ENCODE measurements around the gene GLDC.

Gene GLDC

DNA sequence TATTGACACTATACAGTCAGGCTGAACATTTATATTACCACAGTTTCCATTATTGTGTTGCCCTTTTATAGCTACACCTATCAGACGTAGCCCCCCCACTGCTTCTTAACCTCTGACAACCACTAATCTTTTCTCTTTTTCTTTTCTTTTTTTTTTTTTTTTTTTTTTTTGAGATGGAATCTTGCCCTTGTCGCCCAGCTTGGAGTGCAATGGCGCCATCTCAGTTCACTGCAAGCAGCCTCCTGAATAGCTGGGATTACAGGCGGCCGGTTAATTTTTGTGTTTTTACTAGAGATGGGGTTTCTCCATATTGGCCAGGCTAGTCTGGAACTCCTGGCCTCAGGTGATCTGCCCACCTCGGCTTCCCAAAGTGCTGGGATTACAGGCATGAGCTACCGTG lies 157.1 kb downstream of the GLDC start:
- H3K9ac ChIP-seq (ENCODE audit: low read depth in 1 of 2, low read length in 2 of 2), result no peak overlapping the region
- peaks cover 6 to 46% of the 10 kb centered on the region in 2 donors for H3K36me3 ChIP-seq (ENCODE audit: control insufficient read depth in 1 of 2, insufficient read depth in 2 of 2, low read length in 2 of 2)
- H3K4me3 ChIP-seq (ENCODE audit: low read depth in 1 of 2, low read length in 2 of 2), result no peak overlapping the region
- no peak overlapping the region for H3K27ac ChIP-seq (ENCODE audit: low read depth, low read length)
- no peaks in the 10 kb centered on the region for H3K9me3 ChIP-seq (ENCODE audit: control insufficient read depth in 1 of 2, low read length in 2 of 2)
- H3K27me3 ChIP-seq (ENCODE audit: control insufficient read depth in 1 of 2, insufficient read depth in 2 of 2, low read length in 2 of 2), result no peaks in the 10 kb centered on the region
- no peaks in the 10 kb centered on the region for H3K4me1 ChIP-seq (ENCODE audit: control insufficient read depth in 1 of 2, insufficient read depth in 2 of 2, low read length in 2 of 2)

DNA sequence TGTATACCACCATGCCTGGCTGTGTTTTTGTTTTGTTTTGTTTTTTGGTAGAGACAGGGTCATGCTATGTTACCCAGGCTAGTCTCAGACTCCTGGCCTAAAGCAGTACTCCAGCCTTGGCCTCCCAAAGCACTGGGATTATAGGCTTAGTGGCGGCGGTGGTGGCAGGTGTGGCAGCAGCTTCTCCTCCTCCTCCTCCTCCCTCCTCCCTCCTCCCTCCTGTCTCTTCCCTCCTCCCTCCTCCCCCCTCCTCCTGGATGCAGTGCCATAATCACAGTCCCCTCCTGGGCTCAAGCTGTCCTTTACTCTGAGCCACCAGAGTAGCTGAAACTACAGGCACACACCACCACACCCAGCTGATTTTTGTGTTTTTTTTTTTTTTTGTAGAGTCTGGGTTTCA lies 161.3 kb downstream of the GLDC start:
- Histone ChIP-seq H3K4me3 (ENCODE audit: low read depth in 1 of 2, low read length in 2 of 2) (no peak overlapping the region), H3K36me3 (ENCODE audit: control insufficient read depth in 1 of 2, insufficient read depth in 2 of 2, low read length in 2 of 2) (peaks cover 10 to 47% of the 10 kb centered on the region in 2 donors), H3K27ac (ENCODE audit: low read depth, low read length) (no peak overlapping the region), H3K9me3 (ENCODE audit: control insufficient read depth in 1 of 2, low read length in 2 of 2) (no peaks in the 10 kb centered on the region), H3K9ac (ENCODE audit: low read depth in 1 of 2, low read length in 2 of 2) (no peak overlapping the region), H3K4me1 (ENCODE audit: control insufficient read depth in 1 of 2, insufficient read depth in 2 of 2, low read length in 2 of 2) (peaks cover 0 to 8% of the 10 kb centered on the region in 2 donors), H3K27me3 (ENCODE audit: control insufficient read depth in 1 of 2, insufficient read depth in 2 of 2, low read length in 2 of 2) (no peaks in the 10 kb centered on the region)
